ENCODE measurements around the gene XCL1. TPM values are rescaled to one million over a fixed set of nuclear protein-coding genes. Genes with fewer than 3 reads are reported as not detected.

XCL1 gene
- total RNA-seq, 2 donors from 2014 or later: not detected

- ATAC-seq: no peak
- DNase-seq: no peak
- WGBS, 2 donors: 94 to 97% methylated on average over 1 of the region's 1 CpG
- TF ChIP-seq CTCF (IDR thresholded peaks at IDR 0.05) (no peak), POLR2A (IDR thresholded peaks at IDR 0.05) (no peak)
- no peaks in the 10 kb centered on the region for H3K4me1 ChIP-seq
- peaks cover 0 to 3% (median 0%) of the 10 kb centered on the region in 3 donors for H3K9me3 ChIP-seq
- H3K27ac ChIP-seq: no peak overlapping the region
- no peak overlapping the region for H3K4me3 ChIP-seq
- intact Hi-C loops (cut with DNase I): no loop called here
- no peaks in the 10 kb centered on the region for H3K36me3 ChIP-seq (replicated peaks in 1 of 2; ENCODE audit: insufficient read depth in 1 of 2, low read depth in 2 of 2)
- no peaks in the 10 kb centered on the region for H3K27me3 ChIP-seq
Observed at GRCh38 chr1:168629466-168629865, 53.1 kb downstream of the XCL1 start.

Other genes starting within 250 kb of the XCL1 start
- gene XCL2, start 32.6 kb upstream of the XCL1 start, total RNA-seq: not detected
- 10 to 100 TPM; 25.4 to 57.1 TPM for gene DPT, start 152.6 kb downstream of the XCL1 start, total RNA-seq